ENCODE measurements around the gene ITGB8.

ITGB8 gene

DNA sequence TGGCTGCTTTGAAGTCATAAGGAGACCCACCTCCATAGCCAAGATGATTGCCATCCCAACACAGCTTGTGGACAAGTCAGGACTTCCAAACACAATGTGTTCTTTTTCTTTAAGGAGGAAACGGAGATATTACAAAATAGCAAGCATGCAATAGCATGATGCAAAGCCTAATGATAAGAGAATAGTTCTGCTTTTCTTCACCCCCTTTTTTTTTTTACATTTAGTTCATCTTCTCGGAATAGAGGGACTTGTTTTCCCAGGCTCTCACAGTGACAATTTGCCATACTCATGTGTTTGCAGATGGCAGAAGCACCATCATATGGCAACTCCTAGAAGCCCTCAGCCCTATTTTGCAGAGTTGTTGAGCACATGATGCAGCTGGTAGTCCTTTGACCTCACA lies 119.8 kb downstream of the ITGB8 start:
- no peaks in the 10 kb centered on the region for H3K27me3 ChIP-seq (ENCODE audit: control insufficient read depth in 1 of 2, insufficient read depth in 2 of 2, low read length in 2 of 2)
- H3K36me3 ChIP-seq (ENCODE audit: insufficient read depth, low read length), result no peaks in the 10 kb centered on the region
- no peak overlapping the region for H3K9ac ChIP-seq (ENCODE audit: low read length)
- H3K9me3 ChIP-seq (ENCODE audit: low read length), result no peaks in the 10 kb centered on the region
- no peak overlapping the region for H3K27ac ChIP-seq (ENCODE audit: low read depth, low read length)
- H3K4me3 ChIP-seq (ENCODE audit: low read depth in 1 of 2, low read length in 2 of 2), result no peak overlapping the region
- H3K4me1 ChIP-seq (ENCODE audit: insufficient read depth, low read length), result no peaks in the 10 kb centered on the region

DNA sequence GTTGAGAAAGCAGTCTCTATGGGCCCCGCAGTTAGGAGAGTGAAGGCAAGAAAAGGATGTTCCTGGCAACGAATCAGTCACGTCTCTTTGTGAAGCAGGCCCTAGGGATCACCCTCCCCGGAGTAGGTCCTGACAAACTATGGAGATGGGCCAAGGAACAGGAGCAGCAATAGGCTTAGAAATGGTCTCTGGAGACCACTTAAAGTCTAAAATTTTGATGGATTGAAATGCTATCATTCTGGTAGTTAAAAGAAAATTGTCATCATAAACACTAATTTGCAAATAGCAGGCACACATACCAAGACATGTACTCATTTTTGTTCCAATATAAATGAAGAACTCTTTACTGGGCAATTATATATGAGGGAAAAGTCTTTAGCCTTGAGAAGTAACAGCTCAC lies 123.5 kb downstream of the ITGB8 start:
- Histone ChIP-seq H3K27ac (ENCODE audit: low read depth, low read length) (no peak overlapping the region), H3K9me3 (ENCODE audit: low read length) (no peaks in the 10 kb centered on the region), H3K27me3 (ENCODE audit: control insufficient read depth in 1 of 2, insufficient read depth in 2 of 2, low read length in 2 of 2) (no peaks in the 10 kb centered on the region), H3K4me1 (ENCODE audit: insufficient read depth, low read length) (no peaks in the 10 kb centered on the region), H3K36me3 (ENCODE audit: insufficient read depth, low read length) (no peaks in the 10 kb centered on the region), H3K4me3 (ENCODE audit: low read depth in 1 of 2, low read length in 2 of 2) (no peak overlapping the region), H3K9ac (ENCODE audit: low read length) (no peak overlapping the region)

DNA sequence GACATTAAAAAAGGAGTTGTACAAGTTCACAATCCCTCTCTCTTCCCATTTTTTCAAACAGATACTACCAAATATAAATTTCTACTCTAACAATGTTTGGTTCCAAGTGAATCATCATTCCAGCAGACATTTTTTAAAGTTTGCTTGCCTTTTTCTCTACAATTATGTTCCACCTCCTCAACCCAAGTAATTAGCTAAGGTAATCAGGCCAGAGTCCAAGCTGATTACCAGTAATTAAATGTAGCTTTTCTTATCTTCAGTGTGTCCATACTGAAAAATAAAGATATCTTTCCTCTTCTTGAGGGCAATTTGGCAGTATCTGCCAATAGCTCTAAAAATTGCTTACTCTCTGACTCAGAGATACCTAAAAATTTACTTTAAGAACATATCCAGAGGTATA lies 126.0 kb downstream of the ITGB8 start:
- H3K4me3 ChIP-seq (ENCODE audit: low read depth in 1 of 2, low read length in 2 of 2), result no peak overlapping the region
- H3K9me3 ChIP-seq (ENCODE audit: low read length), result no peaks in the 10 kb centered on the region
- no peaks in the 10 kb centered on the region for H3K27me3 ChIP-seq (ENCODE audit: control insufficient read depth in 1 of 2, insufficient read depth in 2 of 2, low read length in 2 of 2)
- H3K36me3 ChIP-seq (ENCODE audit: insufficient read depth, low read length), result no peaks in the 10 kb centered on the region
- no peaks in the 10 kb centered on the region for H3K4me1 ChIP-seq (ENCODE audit: insufficient read depth, low read length)
- H3K27ac ChIP-seq (ENCODE audit: low read depth, low read length), result no peak overlapping the region
- no peak overlapping the region for H3K9ac ChIP-seq (ENCODE audit: low read length)

DNA sequence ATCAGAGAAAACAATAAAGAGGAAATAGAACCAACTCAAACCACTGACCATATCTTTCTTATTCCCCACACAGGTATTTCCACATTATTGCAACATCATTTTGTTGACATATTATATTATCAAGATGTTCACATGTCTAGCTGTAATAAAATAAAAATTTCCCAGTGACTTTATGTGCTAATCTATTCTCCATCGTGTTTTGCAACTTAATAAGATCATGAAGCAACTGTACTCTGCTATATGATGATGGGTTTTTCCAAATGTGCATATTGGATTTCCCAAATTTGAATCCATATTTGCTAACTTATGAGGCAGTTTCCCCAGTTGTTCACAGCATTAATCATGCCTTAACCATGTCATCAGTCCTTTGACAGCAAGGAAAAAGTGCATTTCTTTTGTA lies 127.8 kb downstream of the ITGB8 start:
- Histone ChIP-seq H3K27me3 (ENCODE audit: control insufficient read depth in 1 of 2, insufficient read depth in 2 of 2, low read length in 2 of 2) (no peaks in the 10 kb centered on the region), H3K27ac (ENCODE audit: low read depth, low read length) (no peak overlapping the region), H3K9ac (ENCODE audit: low read length) (no peak overlapping the region), H3K36me3 (ENCODE audit: insufficient read depth, low read length) (no peaks in the 10 kb centered on the region), H3K4me1 (ENCODE audit: insufficient read depth, low read length) (no peaks in the 10 kb centered on the region), H3K4me3 (ENCODE audit: low read depth in 1 of 2, low read length in 2 of 2) (no peak overlapping the region), H3K9me3 (ENCODE audit: low read length) (no peaks in the 10 kb centered on the region)

DNA sequence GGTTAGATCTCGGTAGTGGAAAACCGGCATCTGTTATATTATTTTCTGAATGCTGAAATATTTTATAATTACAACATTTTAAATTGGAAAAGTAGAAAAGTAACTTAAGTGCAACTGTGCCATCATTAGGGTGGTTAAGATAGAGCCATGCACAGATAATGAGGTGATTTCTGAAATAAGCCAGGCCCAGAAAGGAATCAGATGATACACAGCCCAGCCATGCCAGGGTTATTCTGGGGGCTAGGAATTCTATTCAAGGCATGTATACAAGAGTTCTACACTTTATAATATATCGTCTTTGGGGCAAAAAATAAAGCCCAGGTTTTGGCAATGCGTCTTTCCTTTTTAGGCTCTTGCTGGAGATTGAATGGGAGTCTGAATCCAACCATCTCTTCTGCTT lies 128.7 kb downstream of the ITGB8 start:
- Histone ChIP-seq H3K9ac (ENCODE audit: low read length) (no peak overlapping the region), H3K36me3 (ENCODE audit: insufficient read depth, low read length) (no peaks in the 10 kb centered on the region), H3K27me3 (ENCODE audit: control insufficient read depth in 1 of 2, insufficient read depth in 2 of 2, low read length in 2 of 2) (no peaks in the 10 kb centered on the region), H3K4me1 (ENCODE audit: insufficient read depth, low read length) (no peaks in the 10 kb centered on the region), H3K4me3 (ENCODE audit: low read depth in 1 of 2, low read length in 2 of 2) (no peak overlapping the region), H3K9me3 (ENCODE audit: low read length) (no peaks in the 10 kb centered on the region), H3K27ac (ENCODE audit: low read depth, low read length) (no peak overlapping the region)

DNA sequence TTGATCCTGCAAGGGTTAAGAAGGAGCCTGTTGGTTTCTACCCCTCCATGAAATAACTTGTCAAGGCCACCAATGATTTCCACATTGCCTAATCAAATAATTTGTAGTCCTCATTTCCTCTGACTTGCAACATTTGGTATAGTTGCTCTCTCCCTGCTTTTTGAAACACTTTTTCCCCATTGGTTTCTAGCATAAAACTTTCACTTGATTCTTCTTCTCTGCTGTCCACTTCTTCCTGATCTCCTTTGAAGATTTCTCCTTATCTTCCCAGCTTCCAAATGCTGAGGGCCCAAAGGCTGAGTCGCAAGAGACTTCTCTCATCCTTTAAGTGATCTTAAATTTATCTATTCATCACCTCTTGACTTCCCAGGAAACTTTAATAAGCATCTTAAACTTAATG lies 134.2 kb downstream of the ITGB8 start:
- H3K9ac ChIP-seq (ENCODE audit: low read length), result no peak overlapping the region
- H3K27me3 ChIP-seq (ENCODE audit: control insufficient read depth in 1 of 2, insufficient read depth in 2 of 2, low read length in 2 of 2), result no peaks in the 10 kb centered on the region

More for the DNA sequence above, 134.2 kb downstream of the ITGB8 start:
- Histone ChIP-seq H3K27ac (ENCODE audit: low read depth, low read length) (no peak overlapping the region), H3K9me3 (ENCODE audit: low read length) (no peaks in the 10 kb centered on the region), H3K4me1 (ENCODE audit: insufficient read depth, low read length) (no peaks in the 10 kb centered on the region), H3K36me3 (ENCODE audit: insufficient read depth, low read length) (no peaks in the 10 kb centered on the region), H3K4me3 (ENCODE audit: low read depth in 1 of 2, low read length in 2 of 2) (no peak overlapping the region)

Measured in muscle layer of colon (tissue), 2 donors.